ENCODE results near the gene PEAK1. TPM values are rescaled to one million over a fixed set of nuclear protein-coding genes. Genes with fewer than 3 reads are reported as not detected.

The PEAK1 gene
- total RNA-seq, 2 donors from 2014 or later, result 16.2 to 16.6 TPM

GRCh38 chr15:77064539-77065308 is 355.2 kb downstream of the PEAK1 start:
- no peaks in the 10 kb centered on the region for H3K27me3 Mint-ChIP-seq
- peak; percentile 52 for ATAC-seq (replicated peaks)
- H3K9me3 Mint-ChIP-seq, result no peaks in the 10 kb centered on the region
- H3K36me3 Mint-ChIP-seq (ENCODE audit: low read depth), result no peaks in the 10 kb centered on the region
- no peak overlapping the region for H3K4me3 Mint-ChIP-seq
- no peak overlapping the region for H3K27ac Mint-ChIP-seq
- H3K4me1 Mint-ChIP-seq, result peaks cover 16% of the 10 kb centered on the region

GRCh38 chr15:77064063-77064462 is 355.8 kb downstream of the PEAK1 start:
- Mint-ChIP-seq H3K9me3 (no peaks in the 10 kb centered on the region), H3K27me3 (no peaks in the 10 kb centered on the region), H3K4me3 (no peak overlapping the region), H3K4me1 (peaks cover 12% of the 10 kb centered on the region), H3K36me3 (ENCODE audit: low read depth) (no peaks in the 10 kb centered on the region), H3K27ac (no peak overlapping the region)
- ATAC-seq (replicated peaks), result no peak

- H3K36me3 Mint-ChIP-seq (ENCODE audit: low read depth), result no peaks in the 10 kb centered on the region
- no peak for ATAC-seq (replicated peaks)
- no peak overlapping the region for H3K4me3 Mint-ChIP-seq
- no peak overlapping the region for H3K27ac Mint-ChIP-seq
- H3K9me3 Mint-ChIP-seq, result no peaks in the 10 kb centered on the region
- H3K27me3 Mint-ChIP-seq, result no peaks in the 10 kb centered on the region
- peaks cover 12% of the 10 kb centered on the region for H3K4me1 Mint-ChIP-seq
These were observed 356.7 kb downstream of the PEAK1 start for GRCh38 chr15:77063249-77063648.

GRCh38 chr15:77060546-77060945 is 359.4 kb downstream of the PEAK1 start:
- H3K4me1 Mint-ChIP-seq, result peaks cover 6% of the 10 kb centered on the region
- H3K9me3 Mint-ChIP-seq, result no peaks in the 10 kb centered on the region
- ATAC-seq (replicated peaks), result no peak
- H3K27me3 Mint-ChIP-seq, result no peaks in the 10 kb centered on the region
- H3K4me3 Mint-ChIP-seq, result no peak overlapping the region
- no peak overlapping the region for H3K27ac Mint-ChIP-seq
- no peaks in the 10 kb centered on the region for H3K36me3 Mint-ChIP-seq (ENCODE audit: low read depth)

- Mint-ChIP-seq H3K36me3 (ENCODE audit: low read depth) (no peaks in the 10 kb centered on the region), H3K4me1 (peaks cover 6% of the 10 kb centered on the region), H3K27me3 (no peaks in the 10 kb centered on the region), H3K27ac (no peak overlapping the region), H3K9me3 (no peaks in the 10 kb centered on the region), H3K4me3 (no peak overlapping the region)
- no peak for ATAC-seq (replicated peaks)
These were observed 360.0 kb downstream of the PEAK1 start for GRCh38 chr15:77059786-77060361.

- no peaks in the 10 kb centered on the region for H3K36me3 Mint-ChIP-seq (ENCODE audit: low read depth)
- no peak overlapping the region for H3K27ac Mint-ChIP-seq
- H3K4me1 Mint-ChIP-seq, result peaks cover 6% of the 10 kb centered on the region
- no peak for ATAC-seq (replicated peaks)
- H3K9me3 Mint-ChIP-seq, result no peaks in the 10 kb centered on the region
- H3K4me3 Mint-ChIP-seq, result no peak overlapping the region
- no peaks in the 10 kb centered on the region for H3K27me3 Mint-ChIP-seq
These were observed 361.4 kb downstream of the PEAK1 start for GRCh38 chr15:77058468-77058867.

- H3K9me3 Mint-ChIP-seq, result no peaks in the 10 kb centered on the region
- ATAC-seq (replicated peaks), result peak; percentile 70
- peaks cover under 1% of the 10 kb centered on the region for H3K36me3 Mint-ChIP-seq (ENCODE audit: low read depth)
- peaks cover 6% of the 10 kb centered on the region for H3K4me1 Mint-ChIP-seq
- H3K4me3 Mint-ChIP-seq, result no peak overlapping the region
- H3K27ac Mint-ChIP-seq, result peak overlapping the region; percentile 18
- H3K27me3 Mint-ChIP-seq, result no peaks in the 10 kb centered on the region
These were observed 362.2 kb downstream of the PEAK1 start for GRCh38 chr15:77057685-77058084.

GRCh38 chr15:77057072-77057471 is 362.8 kb downstream of the PEAK1 start:
- H3K27ac Mint-ChIP-seq, result no peak overlapping the region
- H3K4me3 Mint-ChIP-seq, result no peak overlapping the region

GRCh38 chr15:77053709-77054108 is 366.2 kb downstream of the PEAK1 start:
- Mint-ChIP-seq H3K36me3 (ENCODE audit: low read depth) (peaks cover 14% of the 10 kb centered on the region), H3K9me3 (no peaks in the 10 kb centered on the region), H3K4me1 (peaks cover 6% of the 10 kb centered on the region), H3K27ac (no peak overlapping the region), H3K27me3 (no peaks in the 10 kb centered on the region), H3K4me3 (no peak overlapping the region)
- ATAC-seq (replicated peaks), result no peak

More at GRCh38 chr15:77057072-77057471, 362.8 kb downstream of the PEAK1 start:
- no peaks in the 10 kb centered on the region for H3K9me3 Mint-ChIP-seq
- peaks cover 7% of the 10 kb centered on the region for H3K36me3 Mint-ChIP-seq (ENCODE audit: low read depth)
- H3K4me1 Mint-ChIP-seq, result peaks cover 6% of the 10 kb centered on the region
- no peaks in the 10 kb centered on the region for H3K27me3 Mint-ChIP-seq
- no peak for ATAC-seq (replicated peaks)

- no peak for ATAC-seq (replicated peaks)
- Mint-ChIP-seq H3K4me1 (peaks cover 1% of the 10 kb centered on the region), H3K27ac (no peak overlapping the region), H3K27me3 (no peaks in the 10 kb centered on the region), H3K4me3 (no peak overlapping the region), H3K9me3 (no peaks in the 10 kb centered on the region), H3K36me3 (ENCODE audit: low read depth) (peaks cover 14% of the 10 kb centered on the region)
These were observed 367.3 kb downstream of the PEAK1 start for GRCh38 chr15:77052556-77052955.

Other genes starting within 250 kb of the PEAK1 start
- 10 to 100 TPM; 30.4 to 31.2 TPM for gene HMG20A, start 784 bp upstream of the PEAK1 start, total RNA-seq
- gene LINGO1, start 212.8 kb upstream of the PEAK1 start, total RNA-seq, result not detected

Data from activated T-helper 17 cell treated with anti-CD3 and anti-CD28 coated beads, Interleukin-2, amount 50 U/mL, for 72 hours (primary cell).